HL-60/S4 (cell line): ENCODE measurements around the gene SOX18.

Experiments used
- in situ Hi-C: fragments of 300-500 bp; cut with MboI; formaldehyde crosslinking; loops from 2 replicates; pipeline ENCODE4 v1.14.3; 2022; ENCODE audit warnings: low sequenced_read_pairs

SOX18 gene

GRCh38 chr20:64053841-64054661, 4.6 kb upstream of the SOX18 start:
- in situ Hi-C loops, result no loop called here

- in situ Hi-C loops, result no loop called here
These were observed 3.8 kb upstream of the SOX18 start for GRCh38 chr20:64052987-64053840.

GRCh38 chr20:64052326-64052722, 2.9 kb upstream of the SOX18 start:
- in situ Hi-C loops, result no loop called here

GRCh38 chr20:64051561-64052325, 2.3 kb upstream of the SOX18 start:
- in situ Hi-C loops, result no loop called here

- in situ Hi-C loops, result no loop called here
These were observed 1.6 kb upstream of the SOX18 start for GRCh38 chr20:64051033-64051452.

DNA sequence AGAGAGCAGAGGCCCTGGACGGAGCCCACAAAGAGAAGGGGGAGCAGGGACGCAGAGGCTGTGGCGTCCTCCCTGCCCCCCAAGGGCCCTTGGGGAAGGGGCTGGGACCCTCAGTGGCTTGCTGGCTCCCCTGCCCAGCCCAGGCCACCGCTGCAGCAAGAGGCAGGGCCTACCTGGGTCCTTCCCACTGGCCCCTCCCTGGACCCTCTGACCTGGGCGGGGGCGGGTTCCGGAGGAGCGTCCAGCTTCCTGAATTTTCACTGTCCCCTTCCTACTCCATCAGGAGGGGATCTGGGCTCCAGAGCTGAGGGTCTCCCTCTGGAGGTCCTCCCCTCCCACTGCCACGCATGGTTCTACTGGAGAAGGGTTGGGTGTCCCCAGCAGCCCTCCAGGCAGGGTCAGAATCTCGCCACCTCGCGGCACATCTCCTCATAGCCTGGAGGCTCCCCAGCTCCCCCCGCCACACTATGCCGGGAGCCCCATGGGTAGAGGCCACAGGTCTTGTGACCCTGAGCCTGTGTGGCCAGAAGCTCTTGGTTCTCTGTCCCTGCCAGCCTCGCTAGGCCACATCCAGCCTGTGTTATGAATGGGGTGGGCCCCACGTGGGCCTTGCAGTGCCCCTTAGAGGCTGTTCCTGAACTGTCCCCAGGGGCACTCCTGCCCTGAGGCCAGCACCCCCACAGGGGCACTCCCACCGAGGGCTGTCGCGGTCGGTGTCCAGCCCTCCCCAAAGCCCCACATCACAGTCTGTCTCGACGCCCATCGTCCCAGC, 1.0 kb upstream of the SOX18 start:
- in situ Hi-C loops, result no loop called here

DNA sequence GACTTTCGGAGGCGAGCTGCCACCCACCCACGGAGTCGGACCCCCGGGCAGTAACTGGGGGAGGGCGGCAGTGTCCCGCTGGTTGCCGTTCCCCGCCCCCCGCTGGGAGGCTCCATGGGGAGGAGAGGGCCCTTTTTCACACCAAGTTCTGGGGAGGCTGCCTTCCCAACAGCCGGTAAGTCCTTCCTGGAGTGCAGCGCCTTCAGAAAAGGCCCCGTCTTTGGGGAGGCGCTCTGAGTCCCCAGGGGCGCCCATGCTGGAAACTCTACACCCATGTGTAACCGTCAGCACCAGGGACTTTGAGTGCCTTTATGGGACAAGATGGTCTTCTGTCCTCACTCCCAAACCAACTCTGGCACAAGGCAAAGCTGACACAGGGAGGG, 430 bp upstream of the SOX18 start:
- in situ Hi-C loops, result no loop called here

- in situ Hi-C loops, result no loop called here
These were observed 916 bp downstream of the SOX18 start for GRCh38 chr20:64048402-64049044.

DNA sequence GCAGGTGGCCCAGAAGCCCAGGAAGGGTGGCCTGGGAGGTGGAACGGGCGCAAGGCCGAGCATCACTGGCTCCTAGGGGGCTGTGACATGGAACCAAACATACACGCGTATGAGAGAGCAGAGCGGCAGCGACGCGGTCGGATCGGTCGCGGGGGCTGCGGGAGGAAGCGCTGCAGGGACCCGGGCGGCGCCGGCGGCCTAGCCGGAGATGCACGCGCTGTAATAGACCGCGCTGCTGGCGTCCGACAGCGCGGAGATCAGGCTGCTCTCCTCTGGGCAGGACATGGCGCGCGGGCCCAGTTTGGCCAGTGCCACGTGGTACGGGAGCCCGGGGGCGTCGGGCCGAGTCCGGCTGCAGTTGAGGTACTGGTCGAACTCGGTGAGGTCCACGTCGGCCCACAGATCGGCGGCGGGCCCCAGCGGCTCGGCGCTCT, 1.5 kb downstream of the SOX18 start:
- in situ Hi-C loops, result no loop called here

DNA sequence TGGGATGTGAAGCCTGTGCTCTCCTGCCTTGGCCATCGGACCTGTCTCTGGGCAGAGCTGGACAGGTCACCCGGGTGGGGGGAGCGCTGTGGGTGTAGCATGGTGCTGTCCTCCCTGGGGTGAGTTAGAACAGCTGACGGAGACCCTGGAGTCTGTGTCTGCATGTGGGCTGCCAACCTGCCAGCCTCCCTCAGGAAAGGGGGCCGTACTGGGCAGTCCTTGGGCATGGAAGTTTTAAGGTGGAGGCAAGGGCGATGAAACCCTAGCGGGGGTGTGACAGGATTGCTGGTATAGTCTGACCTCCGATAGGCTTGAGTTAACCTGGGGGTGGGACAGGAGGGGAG, 2.4 kb downstream of the SOX18 start:
- in situ Hi-C loops, result no loop called here

DNA sequence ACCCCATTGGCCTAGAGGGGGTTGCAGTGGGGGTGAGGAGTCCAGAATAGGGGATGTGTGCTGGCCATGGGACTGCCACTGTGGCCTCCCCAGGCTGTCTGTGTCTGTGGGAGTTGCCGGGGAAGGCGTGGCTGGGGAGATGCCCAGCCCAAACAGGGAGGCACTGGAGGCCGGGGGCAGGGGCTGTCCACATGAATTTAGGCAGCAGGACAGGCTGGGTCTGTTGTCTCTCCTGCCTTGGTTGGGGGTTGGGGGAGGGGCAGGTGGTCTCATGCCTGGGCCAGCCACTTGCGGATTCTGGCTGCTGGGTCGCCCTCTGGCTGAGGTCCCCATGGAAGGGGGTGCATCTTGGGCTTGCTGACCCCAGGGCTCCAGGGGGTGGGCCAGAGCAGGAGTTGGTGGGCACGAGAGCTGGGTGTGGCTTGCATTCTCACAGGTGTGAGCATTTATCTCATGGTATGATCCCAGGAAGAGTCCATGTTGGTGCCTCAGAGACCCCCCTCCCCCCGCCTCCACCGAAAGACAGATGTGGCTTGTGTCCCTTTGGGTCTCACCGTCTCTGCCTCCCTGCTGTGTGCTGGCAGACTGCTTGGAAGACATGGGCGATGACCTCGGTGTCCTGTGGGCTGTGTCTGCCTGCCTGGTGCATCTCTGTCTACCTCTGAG, 4.0 kb downstream of the SOX18 start:
- in situ Hi-C loops, result no loop called here

- in situ Hi-C loops, result no loop called here
These were observed 4.8 kb downstream of the SOX18 start for GRCh38 chr20:64044484-64045247.

DNA sequence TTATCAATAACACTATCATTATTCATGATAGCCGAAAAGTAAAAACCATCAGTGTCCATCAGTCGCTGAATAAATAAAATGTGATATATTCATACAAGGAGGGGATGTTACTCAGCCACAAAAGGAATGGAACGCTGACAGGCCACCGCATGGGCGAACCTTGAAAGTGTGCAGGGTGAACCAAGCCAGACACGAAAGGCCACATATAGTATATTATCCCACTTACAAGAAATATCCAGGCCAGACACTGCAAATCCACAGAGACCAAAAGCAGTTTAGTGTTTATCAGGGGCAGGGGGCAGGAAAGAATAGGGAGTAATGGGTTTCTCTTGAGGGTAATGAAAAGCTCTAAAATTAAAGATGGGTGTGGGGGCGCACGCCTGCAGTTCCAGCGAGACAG, 5.7 kb downstream of the SOX18 start:
- in situ Hi-C loops, result no loop called here

DNA sequence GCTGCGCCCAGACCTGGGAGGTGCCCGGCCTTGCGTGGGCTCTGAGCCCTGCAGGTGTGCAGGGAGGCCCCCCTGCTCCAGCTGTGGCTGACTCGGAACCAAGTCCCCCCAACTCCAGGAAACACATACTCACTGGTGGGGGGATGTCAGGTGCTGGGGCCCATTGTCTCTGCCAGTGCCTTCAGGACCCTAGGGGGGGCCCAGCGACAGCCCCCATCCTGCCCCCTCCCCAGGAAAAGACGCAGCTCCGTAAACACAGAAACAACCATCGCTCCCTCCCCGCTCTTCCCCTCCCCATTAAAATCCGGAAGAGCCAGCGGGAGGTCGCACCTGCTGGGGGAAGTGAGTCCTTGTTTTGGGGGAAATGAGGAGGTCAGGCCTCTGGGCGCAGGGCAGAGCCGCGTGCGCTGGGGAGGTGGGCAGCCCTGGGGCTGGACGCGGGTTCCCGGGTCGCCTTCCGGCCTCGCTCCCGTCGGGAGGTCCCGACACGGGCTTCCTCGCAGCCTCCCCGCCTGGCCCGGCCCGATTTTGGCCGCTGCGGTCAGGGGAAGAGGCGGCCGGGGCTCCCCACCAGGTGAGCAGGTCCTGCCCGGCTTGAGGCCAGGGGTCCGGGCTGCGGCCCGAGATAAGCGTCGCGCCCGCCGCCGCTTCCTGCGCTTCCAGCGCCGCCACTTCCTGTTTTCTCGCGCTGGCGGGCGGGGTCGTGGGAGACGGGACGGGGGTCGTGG, 7.2 kb downstream of the SOX18 start:
- in situ Hi-C loops, result no loop called here

DNA sequence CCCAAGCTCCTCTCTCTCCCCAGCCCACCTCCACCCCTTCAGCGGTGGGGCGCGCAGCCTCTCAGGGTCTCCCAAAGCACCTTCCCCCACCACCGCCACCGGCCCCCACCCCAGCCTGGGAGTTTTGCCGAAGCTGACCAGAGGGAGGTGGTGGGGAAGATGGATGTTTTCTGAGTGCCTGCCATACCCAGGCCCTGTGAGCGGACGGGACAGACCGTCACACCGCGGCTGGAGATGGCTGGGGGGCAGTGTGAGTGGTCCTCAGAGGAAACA, 7.7 kb downstream of the SOX18 start:
- in situ Hi-C loops, result no loop called here

- in situ Hi-C loops, result no loop called here
These were observed 8.2 kb downstream of the SOX18 start for GRCh38 chr20:64041040-64041780.

GRCh38 chr20:64040231-64041039, 9.0 kb downstream of the SOX18 start:
- in situ Hi-C loops, result no loop called here
